Fibroblast of mammary gland (primary cell): ENCODE measurements around the gene NR2E1.
A peak's percentile ranks its signal among the peaks of the same experiment; 100 is the strongest.

Experiments
- DNase-seq: peaks from one replicate; pipeline ENCODE4 v3.0.0-alpha.2; 2010; ENCODE audit warnings: low read depth
- H3K4me3 ChIP-seq: 2 replicates; pipeline ENCODE4 v1.5.1; 2011; ENCODE audit warnings: low read depth, mild to moderate bottlenecking, low read length, moderate library complexity; ENCODE audit not compliant: control insufficient read depth
- TF ChIP-seq, protein P1 (sequence below): conservative IDR thresholded peaks from 2 replicates; pipeline ENCODE4 v1.5.1; 2011; ENCODE audit warnings: low read depth, low read length, inconsistent platforms; ENCODE audit not compliant: control insufficient read depth, insufficient read depth

Gene NR2E1

DNA sequence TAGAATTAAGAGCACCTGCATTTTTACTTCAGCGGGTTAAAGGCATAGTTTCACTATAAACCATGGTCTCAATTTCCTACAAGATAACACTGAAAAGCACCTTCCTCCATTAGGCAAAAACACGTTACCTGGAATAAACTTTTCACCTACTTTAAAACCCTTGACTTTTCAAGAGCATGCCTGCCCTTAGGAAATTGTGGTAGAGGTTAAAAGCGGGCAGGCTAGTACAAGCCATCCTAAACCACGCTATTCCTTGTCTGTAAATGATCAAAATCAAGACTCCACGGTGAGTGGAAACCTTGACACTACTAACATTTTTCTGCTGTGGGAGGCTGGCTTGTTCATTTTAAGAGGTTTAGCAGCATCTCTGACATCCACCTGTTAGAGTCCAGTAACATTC lies 43.9 kb downstream of the NR2E1 start:
- H3K4me3 ChIP-seq, result no peak overlapping the region
- TF ChIP-seq, protein P1, sequence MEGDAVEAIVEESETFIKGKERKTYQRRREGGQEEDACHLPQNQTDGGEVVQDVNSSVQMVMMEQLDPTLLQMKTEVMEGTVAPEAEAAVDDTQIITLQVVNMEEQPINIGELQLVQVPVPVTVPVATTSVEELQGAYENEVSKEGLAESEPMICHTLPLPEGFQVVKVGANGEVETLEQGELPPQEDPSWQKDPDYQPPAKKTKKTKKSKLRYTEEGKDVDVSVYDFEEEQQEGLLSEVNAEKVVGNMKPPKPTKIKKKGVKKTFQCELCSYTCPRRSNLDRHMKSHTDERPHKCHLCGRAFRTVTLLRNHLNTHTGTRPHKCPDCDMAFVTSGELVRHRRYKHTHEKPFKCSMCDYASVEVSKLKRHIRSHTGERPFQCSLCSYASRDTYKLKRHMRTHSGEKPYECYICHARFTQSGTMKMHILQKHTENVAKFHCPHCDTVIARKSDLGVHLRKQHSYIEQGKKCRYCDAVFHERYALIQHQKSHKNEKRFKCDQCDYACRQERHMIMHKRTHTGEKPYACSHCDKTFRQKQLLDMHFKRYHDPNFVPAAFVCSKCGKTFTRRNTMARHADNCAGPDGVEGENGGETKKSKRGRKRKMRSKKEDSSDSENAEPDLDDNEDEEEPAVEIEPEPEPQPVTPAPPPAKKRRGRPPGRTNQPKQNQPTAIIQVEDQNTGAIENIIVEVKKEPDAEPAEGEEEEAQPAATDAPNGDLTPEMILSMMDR, result no peak
- no peak for DNase-seq

DNA sequence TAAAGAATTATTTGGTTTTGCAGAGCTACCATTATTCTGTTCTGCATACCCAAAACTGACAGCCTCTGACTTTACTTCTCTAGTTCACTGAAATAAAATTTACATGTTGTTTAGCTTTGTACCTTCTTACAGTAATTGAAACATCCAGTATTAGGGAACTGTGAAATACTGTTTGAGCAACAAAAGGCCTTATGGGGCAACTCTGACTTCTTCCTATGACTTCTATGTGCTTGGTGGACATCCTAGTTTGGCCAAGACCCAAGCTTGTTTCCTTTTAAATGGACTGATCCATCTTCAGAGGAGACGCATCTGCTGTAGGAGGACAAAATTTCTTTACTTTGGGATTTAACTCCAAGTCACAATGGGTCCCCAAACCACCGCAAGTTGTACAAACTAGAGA lies 44.7 kb downstream of the NR2E1 start:
- H3K4me3 ChIP-seq, result no peak overlapping the region
- TF ChIP-seq, protein P1, result no peak
- no peak for DNase-seq

DNA sequence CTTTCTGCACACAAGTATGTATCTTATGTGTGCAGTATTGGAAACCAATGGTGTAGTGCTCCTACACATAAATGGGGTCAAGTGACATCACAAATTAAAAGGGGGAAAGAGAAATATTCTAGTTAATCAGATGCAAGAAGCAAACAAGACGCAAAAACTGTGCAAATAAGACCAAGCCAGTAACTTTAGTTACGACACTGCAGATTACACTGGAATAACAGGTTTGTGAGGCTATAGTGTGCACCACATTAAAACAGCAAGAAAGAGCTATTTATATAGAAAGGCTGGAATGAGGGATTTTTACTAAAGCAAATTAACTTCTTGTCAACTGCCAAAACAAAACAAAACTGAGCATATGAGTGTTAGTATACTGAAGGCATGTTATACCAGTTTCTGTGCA lies 45.8 kb downstream of the NR2E1 start:
- TF ChIP-seq, protein P1, result no peak
- no peak overlapping the region for H3K4me3 ChIP-seq
- DNase-seq, result no peak

DNA sequence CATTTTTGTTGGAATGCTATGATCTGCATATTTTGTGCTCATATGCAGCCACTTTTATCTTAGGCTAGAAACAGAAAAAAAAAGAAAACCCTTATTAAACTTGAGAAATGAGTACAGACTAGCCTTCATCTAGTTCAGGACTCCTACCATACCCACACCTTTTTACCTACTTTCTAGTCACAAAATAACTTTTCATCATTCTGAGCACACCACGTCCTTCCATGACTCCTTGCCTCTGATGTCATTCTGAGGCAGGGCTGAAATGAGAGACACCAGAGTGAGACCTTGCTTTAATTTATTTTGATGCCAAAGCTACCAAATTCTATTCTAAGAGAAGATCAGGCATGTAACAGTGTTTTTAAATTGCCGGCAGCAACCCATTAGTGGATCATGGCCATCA lies 56.2 kb downstream of the NR2E1 start:
- TF ChIP-seq, protein P1, result no peak
- no peak overlapping the region for H3K4me3 ChIP-seq
- no peak for DNase-seq

DNA sequence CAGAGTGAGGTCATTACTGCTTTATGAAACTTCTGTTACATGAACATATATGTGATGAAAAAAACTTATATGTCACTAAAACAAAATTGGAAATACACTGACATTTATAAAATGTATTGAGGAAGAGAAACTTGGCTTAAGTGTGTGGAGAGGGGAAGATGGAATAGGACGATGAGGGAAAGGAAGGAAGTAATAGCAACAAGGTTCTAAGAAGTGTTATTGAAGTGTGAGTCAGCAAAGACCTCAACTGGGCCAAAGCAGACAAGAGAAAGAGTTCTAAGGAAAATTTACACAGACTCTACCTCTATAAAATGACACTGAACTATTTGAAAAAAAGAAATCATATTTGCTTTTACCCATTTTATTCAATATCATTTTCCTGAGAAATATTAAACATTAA lies 56.7 kb downstream of the NR2E1 start:
- TF ChIP-seq, protein P1, result no peak
- H3K4me3 ChIP-seq, result no peak overlapping the region
- DNase-seq, result peak; percentile 46

DNA sequence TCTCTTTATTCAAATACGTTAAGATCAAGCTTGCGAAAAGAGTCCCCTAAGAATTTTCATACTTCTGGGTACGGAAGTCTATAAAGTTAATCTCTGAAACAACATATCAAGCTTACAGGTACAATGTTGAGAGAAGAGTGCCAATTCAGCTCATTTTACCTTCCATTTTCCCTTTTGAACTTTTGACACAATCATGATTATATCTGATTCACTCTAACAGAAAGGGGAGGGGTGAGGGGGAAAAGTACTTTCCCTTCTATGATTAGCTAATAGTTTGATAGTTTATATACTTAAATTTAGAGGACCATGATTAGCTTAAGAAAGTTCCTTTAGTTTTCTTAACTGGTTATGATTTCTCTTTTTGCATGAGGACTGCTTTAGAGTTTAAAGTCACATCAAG lies 61.5 kb downstream of the NR2E1 start:
- no peak overlapping the region for H3K4me3 ChIP-seq
- TF ChIP-seq, protein P1, result no peak
- no peak for DNase-seq

DNA sequence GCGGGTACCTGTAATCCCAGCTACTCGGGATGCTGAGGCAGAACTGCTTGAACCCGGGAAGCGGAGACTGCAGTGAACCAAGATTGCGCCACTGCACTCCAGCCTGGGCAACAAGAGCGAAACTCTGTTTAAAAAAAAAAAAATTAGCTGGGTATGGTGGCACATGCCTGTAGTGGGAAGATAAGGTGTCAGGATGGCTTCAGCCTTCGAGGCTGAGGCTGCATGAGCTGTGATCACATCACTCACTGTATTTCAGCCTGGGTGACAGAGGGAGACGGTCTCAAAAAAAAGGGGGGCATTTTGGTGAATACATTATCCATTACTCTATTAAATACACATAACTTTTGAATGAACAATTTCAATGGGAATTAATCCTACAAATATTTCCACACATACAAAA lies 62.6 kb downstream of the NR2E1 start:
- no peak for DNase-seq
- TF ChIP-seq, protein P1, result no peak

More for the DNA sequence above, 62.6 kb downstream of the NR2E1 start:
- no peak overlapping the region for H3K4me3 ChIP-seq
